NCI-H146 treated with DMSO at 0.1 percent for 48 hours (cell line): ENCODE results near the gene HPCAL1.

Experiments used
- DNase-seq: peaks from one replicate; lab custom pipeline; 2025; ENCODE audit not compliant: unreplicated experiment; lab: John Stamatoyannopoulos, UW

HPCAL1 gene

GRCh38 chr2:10269291-10269690, 33.4 kb upstream of the HPCAL1 start:
- no peak for DNase-seq

- no peak for DNase-seq
Measured at GRCh38 chr2:10269711-10270610, 32.7 kb upstream of the HPCAL1 start.

- DNase-seq = no peak
Measured at GRCh38 chr2:10271509-10271908, 31.2 kb upstream of the HPCAL1 start.

- DNase-seq = no peak
Measured at GRCh38 chr2:10271946-10272345, 30.8 kb upstream of the HPCAL1 start.

- DNase-seq = no peak
Measured at GRCh38 chr2:10272464-10272863, 30.2 kb upstream of the HPCAL1 start.

- DNase-seq = no peak
Measured at GRCh38 chr2:10273215-10274175, 29.2 kb upstream of the HPCAL1 start.

GRCh38 chr2:10274376-10274775, 28.3 kb upstream of the HPCAL1 start:
- no peak for DNase-seq

GRCh38 chr2:10274983-10275802, 27.5 kb upstream of the HPCAL1 start:
- no peak for DNase-seq

- no peak for DNase-seq
Measured at GRCh38 chr2:10276481-10277292, 26.0 kb upstream of the HPCAL1 start.

- no peak for DNase-seq
Measured at GRCh38 chr2:10277293-10278028, 25.2 kb upstream of the HPCAL1 start.

GRCh38 chr2:10278029-10278762, 24.5 kb upstream of the HPCAL1 start:
- no peak for DNase-seq

- no peak for DNase-seq
Measured at GRCh38 chr2:10278763-10279471, 23.8 kb upstream of the HPCAL1 start.

GRCh38 chr2:10279472-10279870, 23.2 kb upstream of the HPCAL1 start:
- no peak for DNase-seq

- no peak for DNase-seq
Measured at GRCh38 chr2:10279946-10280463, 22.7 kb upstream of the HPCAL1 start.

GRCh38 chr2:10281891-10282290, 20.8 kb upstream of the HPCAL1 start:
- DNase-seq = no peak

GRCh38 chr2:10282611-10283105, 20.0 kb upstream of the HPCAL1 start:
- no peak for DNase-seq
